Fibroblast of skin of back (primary cell): ENCODE measurements around the gene FOXO3.

Experiments
- DNase-seq: peaks from one replicate; pipeline ENCODE4 v3.0.0-alpha.2; 2013

FOXO3 gene

GRCh38 chr6:108576709-108577108, 16.0 kb downstream of the FOXO3 start:
- no peak for DNase-seq

- DNase-seq, result no peak
Observed at GRCh38 chr6:108578166-108578565, 17.4 kb downstream of the FOXO3 start.

DNA sequence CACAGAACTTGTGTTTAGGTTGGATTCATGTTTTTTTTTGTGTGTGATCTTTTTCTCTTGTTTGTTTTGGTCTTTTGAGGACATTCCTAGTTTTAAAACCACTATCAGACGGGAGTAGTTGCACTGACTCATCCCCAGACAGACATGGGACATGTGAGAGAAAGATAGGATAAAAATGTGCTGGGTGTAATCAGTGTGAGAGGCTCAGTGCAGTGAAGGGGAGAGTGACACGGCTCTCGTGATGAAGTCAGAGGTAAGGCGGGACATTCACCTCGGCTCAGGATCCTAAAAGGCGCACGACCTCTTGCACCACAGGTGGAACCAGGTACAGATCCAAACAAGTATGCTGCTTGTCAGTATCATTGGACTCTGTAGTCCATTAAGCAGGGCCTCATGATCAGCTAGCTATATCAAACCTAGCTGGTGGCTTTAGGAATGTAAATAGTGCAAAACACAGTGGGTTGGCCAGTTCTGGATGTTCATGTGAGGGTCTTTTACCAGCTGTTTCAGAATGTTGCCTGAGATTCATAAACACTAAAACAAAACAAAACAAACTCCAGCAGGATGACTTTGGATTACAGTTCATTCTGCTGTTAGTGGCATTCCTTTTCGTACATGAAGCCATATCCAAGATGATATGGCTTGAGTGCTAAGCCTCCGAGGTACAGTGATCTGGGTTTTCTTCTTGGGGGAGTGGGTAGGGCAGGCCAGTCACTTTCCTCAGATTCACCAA, 18.0 kb downstream of the FOXO3 start:
- peak; percentile 83 for DNase-seq

DNA sequence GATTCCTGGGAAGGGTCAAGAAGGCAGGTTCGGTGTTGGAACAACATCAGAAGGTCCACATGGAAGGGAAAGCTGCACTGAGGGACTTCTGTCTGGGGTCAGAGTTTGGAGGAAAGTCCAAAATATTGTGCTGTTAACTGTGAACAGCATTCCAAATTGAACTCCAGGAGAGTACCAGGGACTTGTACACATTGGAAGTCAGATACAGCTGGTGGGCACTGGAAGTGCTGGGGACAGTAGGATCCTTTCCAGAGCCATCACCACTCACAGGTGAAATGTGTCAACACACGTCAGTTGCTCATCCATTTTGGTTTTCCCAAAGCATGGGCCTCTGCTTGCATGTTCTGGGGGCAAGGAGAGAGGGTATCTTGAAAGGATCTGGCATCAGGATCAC, 18.6 kb downstream of the FOXO3 start:
- no peak for DNase-seq

GRCh38 chr6:108580646-108581045, 19.9 kb downstream of the FOXO3 start:
- no peak for DNase-seq

- peak; percentile 88 for DNase-seq
Observed at GRCh38 chr6:108581237-108581931, 20.7 kb downstream of the FOXO3 start.

- peak; percentile 50 for DNase-seq
Observed at GRCh38 chr6:108581932-108582475, 21.3 kb downstream of the FOXO3 start.

GRCh38 chr6:108582618-108583017, 21.9 kb downstream of the FOXO3 start:
- no peak for DNase-seq

DNA sequence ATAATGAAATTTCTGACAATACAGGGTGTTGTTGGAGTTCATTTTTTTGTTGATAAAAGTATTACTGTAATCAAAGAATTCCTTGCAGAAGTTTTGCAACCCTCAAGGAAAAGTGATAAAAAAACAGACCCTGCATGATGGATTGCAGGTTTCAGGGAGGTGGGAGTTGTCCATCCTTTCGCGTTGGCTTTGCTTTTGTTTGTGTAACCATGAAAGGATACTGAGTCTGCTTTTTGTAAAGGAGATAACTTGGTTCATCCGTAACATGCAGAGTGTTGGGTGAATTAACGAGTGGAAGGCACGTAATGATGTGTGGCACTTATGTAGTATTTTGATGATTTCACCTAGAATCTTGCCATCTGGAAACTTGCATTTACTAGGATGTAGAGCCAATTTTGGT, 23.6 kb downstream of the FOXO3 start:
- DNase-seq, result no peak

DNA sequence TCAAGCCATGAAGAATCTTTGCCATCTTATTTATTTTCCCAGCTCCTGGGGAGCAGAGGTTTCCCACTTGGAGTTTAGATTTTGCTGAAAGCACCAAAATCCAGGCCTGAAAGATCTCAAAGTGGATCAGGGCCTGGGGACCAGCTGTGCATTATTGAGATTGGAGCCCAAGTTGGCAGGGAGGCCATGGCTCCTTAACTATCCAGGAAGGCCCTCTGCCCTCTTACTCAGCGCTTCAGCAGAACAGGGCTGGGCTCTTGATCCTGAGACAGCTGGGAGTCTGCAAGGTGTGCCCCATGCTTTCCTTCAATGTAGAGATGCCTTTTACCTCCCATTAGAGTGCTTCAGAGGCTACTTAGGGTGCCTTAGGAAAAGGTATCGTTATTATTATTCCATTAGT, 24.6 kb downstream of the FOXO3 start:
- DNase-seq, result no peak

- DNase-seq, result peak; percentile 49
Observed at GRCh38 chr6:108585921-108586536, 25.3 kb downstream of the FOXO3 start.

GRCh38 chr6:108587258-108588059, 26.7 kb downstream of the FOXO3 start:
- DNase-seq, result peak; percentile 91

DNA sequence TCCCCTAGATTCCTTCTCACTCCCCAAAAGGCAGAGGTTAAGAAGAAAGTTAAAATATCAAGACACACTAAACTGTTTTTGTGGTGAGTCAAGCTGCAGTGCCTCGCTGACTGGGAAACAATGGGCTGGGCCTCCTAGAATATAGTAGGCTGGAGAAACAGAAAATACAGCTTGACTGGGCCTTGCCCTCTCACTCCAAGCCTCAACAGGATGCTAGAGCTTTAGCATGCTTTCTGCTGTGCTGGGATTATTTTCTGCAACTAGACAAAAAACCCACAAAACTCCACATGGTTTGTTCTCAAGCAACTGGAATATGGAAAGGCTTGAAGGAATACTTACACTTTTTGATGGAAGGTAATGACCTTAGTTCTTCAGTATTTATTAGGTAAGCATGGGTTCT, 27.9 kb downstream of the FOXO3 start:
- DNase-seq, result peak; percentile 82

- peak; percentile 55 for DNase-seq
Observed at GRCh38 chr6:108589244-108589791, 28.6 kb downstream of the FOXO3 start.

GRCh38 chr6:108591040-108591816, 30.5 kb downstream of the FOXO3 start:
- no peak for DNase-seq

DNA sequence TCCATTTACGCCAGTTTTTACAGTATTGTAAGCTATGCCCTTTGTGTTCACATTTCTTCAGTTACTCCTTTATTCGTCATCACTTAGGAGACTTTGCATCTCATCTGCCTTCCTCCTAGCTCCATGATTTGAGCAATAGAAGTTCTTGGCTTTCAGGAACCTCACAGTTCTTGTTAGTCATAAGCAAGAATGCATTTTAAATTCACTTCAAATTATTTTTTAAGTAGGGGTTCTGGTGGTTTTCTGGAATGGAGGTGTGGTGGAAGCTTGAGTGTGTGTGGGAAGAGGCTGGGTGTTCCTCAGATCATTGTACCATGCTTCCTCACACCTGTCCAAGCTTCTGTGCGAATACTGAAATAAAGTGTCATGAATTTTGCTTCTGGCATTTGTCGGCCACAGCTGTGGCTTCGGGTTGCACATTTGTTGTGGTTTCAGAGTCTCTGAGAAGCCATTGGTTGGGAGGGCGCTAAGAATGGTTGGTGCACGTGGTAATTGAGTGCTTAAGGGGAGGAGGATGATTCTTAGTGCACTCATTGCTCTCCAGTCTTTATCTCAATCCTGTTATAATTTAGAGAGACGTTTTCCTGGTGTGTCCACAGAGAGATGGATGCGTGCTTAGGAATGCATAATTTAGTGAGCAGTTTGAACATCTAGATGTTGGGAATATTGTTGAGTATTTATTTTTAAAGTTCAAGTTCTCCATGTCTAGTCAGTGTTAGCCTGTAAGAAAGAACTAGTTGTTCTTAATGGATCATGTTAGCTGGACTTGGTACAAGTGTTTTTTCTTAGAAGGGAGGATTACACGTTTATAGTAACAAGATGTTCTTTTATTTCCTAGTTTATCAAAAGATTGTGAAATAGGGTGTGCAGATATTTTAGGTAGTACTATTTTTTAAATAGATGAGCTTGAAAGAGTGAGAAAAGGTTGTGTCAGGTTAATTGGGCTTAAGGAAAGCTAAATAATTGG, 31.9 kb downstream of the FOXO3 start:
- peak; percentile 75 for DNase-seq

DNA sequence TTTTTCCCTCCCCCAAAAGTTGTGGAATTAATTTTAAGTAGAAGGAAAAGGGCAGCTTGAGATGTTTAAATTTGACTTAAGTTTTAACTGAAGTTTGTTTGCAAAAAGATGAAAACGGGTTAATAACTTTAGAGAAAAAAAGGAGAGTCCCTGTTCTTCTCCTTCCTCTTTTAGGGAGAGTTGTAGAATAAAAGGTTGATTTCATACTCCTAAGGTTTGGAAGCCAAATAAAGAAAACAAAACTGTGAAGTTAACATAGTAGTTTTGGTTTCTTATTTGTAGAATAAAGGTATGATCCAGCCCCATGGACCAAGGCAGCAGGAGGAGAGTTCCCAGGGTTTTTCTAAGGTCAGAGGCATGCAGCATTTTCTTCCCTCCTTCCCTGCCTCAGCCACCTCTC, 33.4 kb downstream of the FOXO3 start:
- no peak for DNase-seq

DNA sequence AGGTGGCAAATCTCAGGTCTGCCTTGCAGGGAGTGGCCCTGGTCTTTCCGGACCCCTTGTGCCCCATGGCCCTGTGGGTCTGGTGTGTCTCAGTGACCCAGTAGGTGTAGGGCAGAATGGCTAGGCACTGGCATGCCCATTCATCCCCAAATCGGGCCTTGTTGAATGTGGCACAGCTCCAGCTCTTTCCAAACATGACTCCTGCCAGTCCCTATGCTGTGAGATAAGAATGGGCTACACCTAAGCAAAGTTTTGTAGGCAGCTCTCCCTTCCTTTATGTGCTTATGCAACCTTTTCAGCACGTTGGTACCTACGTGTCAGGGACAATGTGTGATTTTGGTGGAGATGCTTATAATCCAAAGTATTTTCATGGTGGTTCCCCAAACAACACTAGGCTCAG, 33.9 kb downstream of the FOXO3 start:
- DNase-seq, result no peak

GRCh38 chr6:108596956-108597355, 36.2 kb downstream of the FOXO3 start:
- no peak for DNase-seq

DNA sequence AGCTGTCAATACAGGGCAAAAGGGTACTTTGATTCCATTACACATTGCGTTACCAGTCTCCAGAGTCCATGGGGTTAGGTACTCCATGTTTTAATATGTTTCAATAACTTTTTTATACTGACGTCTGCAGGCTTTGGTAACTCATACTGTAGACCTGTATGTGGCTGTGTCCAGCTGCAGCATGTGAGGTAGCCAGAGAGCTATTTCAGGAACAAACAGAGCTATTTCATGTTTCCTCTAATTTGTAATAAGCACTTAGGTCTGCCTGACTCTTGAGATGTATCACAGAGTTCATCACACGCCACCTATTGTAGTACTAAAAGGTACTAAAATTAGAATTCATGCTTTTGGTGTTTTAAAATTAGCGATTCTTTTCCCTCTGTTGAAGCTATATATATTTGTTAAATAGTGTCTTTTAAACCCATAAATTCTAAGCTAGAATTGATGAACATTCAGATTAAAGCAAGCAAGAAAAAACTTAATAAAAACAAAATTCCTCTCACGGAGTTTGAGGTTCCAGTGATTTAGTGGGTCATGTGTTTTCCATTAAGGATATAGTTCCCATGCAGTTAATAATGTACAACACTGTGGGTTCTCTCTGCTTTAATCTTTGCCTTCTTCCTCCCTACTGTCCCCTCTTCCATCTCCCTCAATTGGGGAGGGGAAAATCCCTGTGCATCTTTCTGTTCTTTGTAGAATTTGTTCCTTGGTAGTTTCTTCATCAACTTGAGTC, 37.0 kb downstream of the FOXO3 start:
- no peak for DNase-seq
